CD8-positive, alpha-beta memory T cell (primary cell): Measurements from ENCODE around the gene SPINK9. TPM values are rescaled to one million over a fixed set of nuclear protein-coding genes. Genes with fewer than 3 reads are reported as not detected.
A peak's percentile ranks its signal among the peaks of the same experiment; 100 is the strongest.

ENCODE experiments used
- CTCF ChIA-PET: fragments of 350-600 bp; sonication (Branson Sonifier 250); formaldehyde crosslinking; loops from one replicate; lab custom pipeline; 2021; ENCODE audit warnings: antibody characterized with exemption; lab: Charles Lee
- POLR2A ChIA-PET: fragments of 350-600 bp; sonication (Branson Sonifier 250); formaldehyde crosslinking; loops from one replicate; lab custom pipeline; 2021; ENCODE audit warnings: antibody characterized with exemption; lab: Charles Lee
- DNase-seq, 5 donors: peaks; one replicate each; pipeline versions ENCODE4 v3.0.0 to v3.0.0-alpha.2; 2020 to 2022; ENCODE audit warnings: mixed read lengths in 1 of 5
- H3K27ac ChIP-seq: one replicate; pipeline ENCODE4 v1.7.0; 2013; ENCODE audit warnings: low read depth, mild to moderate bottlenecking, low read length, moderate library complexity
- H3K27me3 ChIP-seq: 2 replicates; pipeline ENCODE4 v1.7.0; 2013; ENCODE audit warnings: low read length, mild to moderate bottlenecking; ENCODE audit not compliant: insufficient read depth, poor library complexity, severe bottlenecking
- H3K36me3 ChIP-seq: 2 replicates; pipeline ENCODE4 v1.7.0; 2013; ENCODE audit warnings: mild to moderate bottlenecking, low read length, moderate library complexity; ENCODE audit not compliant: insufficient read depth
- H3K4me1 ChIP-seq: 2 replicates; pipeline ENCODE4 v1.7.0; 2013; ENCODE audit warnings: mild to moderate bottlenecking, low read length, moderate library complexity; ENCODE audit not compliant: insufficient read depth
- H3K4me3 ChIP-seq: 2 replicates; pipeline ENCODE4 v1.7.0; 2013; ENCODE audit warnings: mild to moderate bottlenecking, low read length
- H3K9me3 ChIP-seq: 2 replicates; pipeline ENCODE4 v1.7.0; 2013; ENCODE audit warnings: mild to moderate bottlenecking, low read length
- H3K27ac Mint-ChIP-seq, 8 donors: one replicate each; pipeline ENCODE4 v1.8.0; 2020 to 2021; ENCODE audit warnings: mixed read lengths in 8 of 8, mild to moderate bottlenecking in 6 of 8, inconsistent platforms in 3 of 8, moderate library complexity in 3 of 8
- H3K27me3 Mint-ChIP-seq, 2 donors: one replicate each; pipeline ENCODE4 v1.8.0; 2020 to 2021; ENCODE audit warnings: mixed read lengths in 2 of 2, mild to moderate bottlenecking in 1 of 2, moderate library complexity in 1 of 2
- H3K36me3 Mint-ChIP-seq, 3 donors: one replicate each; pipeline ENCODE4 v1.8.0; 2020 to 2021; ENCODE audit warnings: mixed read lengths in 3 of 3, inconsistent platforms in 1 of 3, mild to moderate bottlenecking in 1 of 3
- H3K4me1 Mint-ChIP-seq, 3 donors: one replicate each; pipeline ENCODE4 v1.8.0; 2020 to 2021; ENCODE audit warnings: mixed read lengths in 3 of 3, inconsistent platforms in 1 of 3, mild to moderate bottlenecking in 1 of 3
- H3K4me3 Mint-ChIP-seq, 7 donors: one replicate each; pipeline ENCODE4 v1.8.0; 2020 to 2021; ENCODE audit warnings: mixed read lengths in 7 of 7, mild to moderate bottlenecking in 6 of 7, moderate library complexity in 4 of 7, inconsistent platforms in 2 of 7
- H3K9me3 Mint-ChIP-seq, 5 donors: one replicate each; pipeline ENCODE4 v1.8.0; 2020 to 2022; ENCODE audit warnings: mixed read lengths in 5 of 5, mild to moderate bottlenecking in 3 of 5, moderate library complexity in 2 of 5, inconsistent platforms in 1 of 5
- polyA plus RNA-seq: library from polyadenylated mRNA; unstranded; fragments of 300-500 nt; fragmentation: Illumina TruSeq; gene quantifications from one replicate; pipeline ENCODE4 v1.2.3, GENCODE V29; 2021
- total RNA-seq, 2 experiments: library from RNA; stranded (reverse); gene quantifications; one replicate each; pipeline ENCODE4 v1.2.3, GENCODE V29; 2021

Gene SPINK9
- total and polyA plus RNA-seq, 3 experiments from 2014 or later: not detected

GRCh38 chr5:148384380-148384737 is 49.0 kb downstream of the SPINK9 start:
- peaks cover 0 to 1% of the 10 kb centered on the region in 2 donors for H3K27me3 Mint-ChIP-seq
- POLR2A ChIA-PET: no interaction called here

GRCh38 chr5:148385094-148385493 is 49.7 kb downstream of the SPINK9 start:
- Mint-ChIP-seq H3K27ac (peak overlapping the region; percentile 52 to 100 (median 95)), H3K9me3 (no peaks in the 10 kb centered on the region), H3K36me3 (peaks cover 0 to 41% (median 14%) of the 10 kb centered on the region in 3 donors), H3K4me1 (peaks cover 55 to 72% (median 65%) of the 10 kb centered on the region in 3 donors), H3K27me3 (peaks cover 0 to 1% of the 10 kb centered on the region in 2 donors), H3K4me3 (peak overlapping the region; percentile 86 to 98 (median 91))
- no peaks in the 10 kb centered on the region for H3K36me3 ChIP-seq
- peaks cover 44% of the 10 kb centered on the region for H3K4me1 ChIP-seq
- peak overlapping the region; percentile 90 for H3K4me3 ChIP-seq
- ChIA-PET POLR2A (no interaction called here), CTCF (no interaction called here)
- H3K27me3 ChIP-seq: no peaks in the 10 kb centered on the region
- peak overlapping the region; percentile 98 for H3K27ac ChIP-seq
- no peaks in the 10 kb centered on the region for H3K9me3 ChIP-seq
- no peak for DNase-seq

More at GRCh38 chr5:148384380-148384737, 49.0 kb downstream of the SPINK9 start:
- CTCF ChIA-PET: no interaction called here
- peaks cover 53 to 70% (median 65%) of the 10 kb centered on the region in 3 donors for H3K4me1 Mint-ChIP-seq
- Histone ChIP-seq H3K27me3 (no peaks in the 10 kb centered on the region), H3K36me3 (no peaks in the 10 kb centered on the region), H3K4me3 (peak overlapping the region; percentile 90), H3K27ac (peak overlapping the region; percentile 98), H3K9me3 (no peaks in the 10 kb centered on the region), H3K4me1 (peaks cover 44% of the 10 kb centered on the region)
- H3K27ac Mint-ChIP-seq: peak overlapping the region; percentile 87 to 100 (median 98)
- peak overlapping the region; percentile 86 to 98 (median 91) for H3K4me3 Mint-ChIP-seq
- no peak for DNase-seq
- peaks cover 5 to 37% (median 14%) of the 10 kb centered on the region in 3 donors for H3K36me3 Mint-ChIP-seq
- H3K9me3 Mint-ChIP-seq: no peaks in the 10 kb centered on the region

- Histone ChIP-seq H3K9me3 (no peaks in the 10 kb centered on the region), H3K4me3 (no peak overlapping the region), H3K36me3 (no peaks in the 10 kb centered on the region), H3K27me3 (no peaks in the 10 kb centered on the region), H3K4me1 (peaks cover 53% of the 10 kb centered on the region), H3K27ac (no peak overlapping the region)
- peaks cover 62 to 82% (median 74%) of the 10 kb centered on the region in 3 donors for H3K4me1 Mint-ChIP-seq
- H3K9me3 Mint-ChIP-seq: no peaks in the 10 kb centered on the region
- no peak for DNase-seq
- POLR2A ChIA-PET: no interaction called here
- H3K36me3 Mint-ChIP-seq: peaks cover 0 to 48% (median 14%) of the 10 kb centered on the region in 3 donors
- CTCF ChIA-PET: no interaction called here
- peaks cover 0 to 1% of the 10 kb centered on the region in 2 donors for H3K27me3 Mint-ChIP-seq
- peak overlapping the region in 4 of 7 donors; percentile 86 to 91 (median 90) for H3K4me3 Mint-ChIP-seq
- peak overlapping the region; percentile 16 to 100 (median 95) for H3K27ac Mint-ChIP-seq
Observed at GRCh38 chr5:148386041-148386440, 50.7 kb downstream of the SPINK9 start.

GRCh38 chr5:148387325-148387724 is 52.0 kb downstream of the SPINK9 start:
- Mint-ChIP-seq H3K27me3 (peaks cover 0 to 1% of the 10 kb centered on the region in 2 donors), H3K4me3 (peak overlapping the region in 1 of 7 donors; percentile 90), H3K9me3 (no peaks in the 10 kb centered on the region), H3K27ac (peak overlapping the region in 6 of 8 donors; percentile 21 to 87 (median 80)), H3K4me1 (peaks cover 73 to 93% (median 86%) of the 10 kb centered on the region in 3 donors), H3K36me3 (peaks cover 0 to 54% (median 15%) of the 10 kb centered on the region in 3 donors)
- Histone ChIP-seq H3K4me3 (no peak overlapping the region), H3K4me1 (peaks cover 54% of the 10 kb centered on the region), H3K36me3 (no peaks in the 10 kb centered on the region), H3K27ac (no peak overlapping the region), H3K9me3 (no peaks in the 10 kb centered on the region), H3K27me3 (no peaks in the 10 kb centered on the region)
- DNase-seq: no peak
- ChIA-PET CTCF (interaction anchor here (0.6 kb wide), 1 partner anchor 10 kb away, joined by 3 read pairs; no protein-coding TSS in a partner anchor), POLR2A (no interaction called here)

GRCh38 chr5:148388696-148389095 is 53.3 kb downstream of the SPINK9 start:
- Histone ChIP-seq H3K27ac (no peak overlapping the region), H3K4me1 (peaks cover 55% of the 10 kb centered on the region), H3K9me3 (no peaks in the 10 kb centered on the region), H3K4me3 (no peak overlapping the region), H3K36me3 (no peaks in the 10 kb centered on the region), H3K27me3 (no peaks in the 10 kb centered on the region)
- Mint-ChIP-seq H3K27me3 (peaks cover 0 to 1% of the 10 kb centered on the region in 2 donors), H3K4me3 (peak overlapping the region in 1 of 7 donors; percentile 20), H3K4me1 (peaks cover 76 to 93% (median 88%) of the 10 kb centered on the region in 3 donors), H3K9me3 (no peaks in the 10 kb centered on the region), H3K36me3 (peaks cover 0 to 60% (median 18%) of the 10 kb centered on the region in 3 donors), H3K27ac (peak overlapping the region in 5 of 8 donors; percentile 11 to 71 (median 54))
- ChIA-PET POLR2A (no interaction called here), CTCF (no interaction called here)
- no peak for DNase-seq

Other genes with a start within 250 kb of the SPINK9 start
- not detected for gene SPINK14, start 167.0 kb upstream of the SPINK9 start, total RNA-seq
- gene SPINK14, start 167.0 kb upstream of the SPINK9 start, polyA plus RNA-seq: not detected
- gene SPINK6, start 132.5 kb upstream of the SPINK9 start, total RNA-seq: not detected
- gene SPINK6, start 132.5 kb upstream of the SPINK9 start, polyA plus RNA-seq: not detected
- not detected for gene MARCOL, start 97.0 kb upstream of the SPINK9 start, total RNA-seq
- gene MARCOL, start 97.0 kb upstream of the SPINK9 start, polyA plus RNA-seq: not detected
- gene SPINK13, start 66.8 kb upstream of the SPINK9 start, total RNA-seq: not detected
- gene SPINK13, start 66.8 kb upstream of the SPINK9 start, polyA plus RNA-seq: not detected
- not detected for gene SPINK7, start 23.1 kb upstream of the SPINK9 start, total RNA-seq
- not detected for gene SPINK7, start 23.1 kb upstream of the SPINK9 start, polyA plus RNA-seq
- 10 to 100 TPM; 36.7 to 42.4 TPM for gene FBXO38, start 48.4 kb downstream of the SPINK9 start, total RNA-seq
- gene FBXO38, start 48.4 kb downstream of the SPINK9 start, polyA plus RNA-seq: 22.4 TPM